Neutrophil (primary cell): ENCODE results near the gene GCC1.

Source experiments
- H3K27ac ChIP-seq: fragments of 200-600 bp; sonication (generic); 2 replicates; pipeline ENCODE4 v1.5.1; 2016; ENCODE audit warnings: mild to moderate bottlenecking, moderate library complexity
- H3K27me3 ChIP-seq: fragments of 200-600 bp; sonication (generic); 2 replicates; pipeline ENCODE4 v1.6.0; 2016; ENCODE audit warnings: mild to moderate bottlenecking
- H3K36me3 ChIP-seq: fragments of 200-600 bp; sonication (generic); 2 replicates; pipeline ENCODE4 v1.5.1; 2017
- H3K4me1 ChIP-seq, 2 experiments: fragments of 200-600 bp in 1 of 2; sonication (generic) in 1 of 2; 1 replicate in 1 of 2; 2 replicates in 1 of 2; pipeline versions ENCODE4 v1.5.1 to v1.6.1; 2013 to 2016; ENCODE audit warnings: low read depth in 1 of 2, low read length in 1 of 2, mild to moderate bottlenecking in 1 of 2, moderate library complexity in 1 of 2; ENCODE audit not compliant: control insufficient read depth in 1 of 2, insufficient read depth in 1 of 2
- H3K4me3 ChIP-seq, 2 experiments: fragments of 200-600 bp in 1 of 2; sonication (generic) in 1 of 2; 1 replicate in 1 of 2; 2 replicates in 1 of 2; pipeline ENCODE4 v1.5.1; 2013 to 2016; ENCODE audit warnings: low read depth in 1 of 2, low read length in 1 of 2, mild to moderate bottlenecking in 1 of 2, moderate library complexity in 1 of 2
- H3K9me3 ChIP-seq: fragments of 200-600 bp; sonication (generic); 2 replicates; pipeline ENCODE4 v1.5.1; 2016
- TF ChIP-seq, protein P1 (sequence below): fragments of 200-600 bp; sonication (generic); IDR thresholded peaks from 2 replicates; pipeline ENCODE4 v1.5.1; 2016; ENCODE audit warnings: antibody characterized with exemption

Gene GCC1, protein sequence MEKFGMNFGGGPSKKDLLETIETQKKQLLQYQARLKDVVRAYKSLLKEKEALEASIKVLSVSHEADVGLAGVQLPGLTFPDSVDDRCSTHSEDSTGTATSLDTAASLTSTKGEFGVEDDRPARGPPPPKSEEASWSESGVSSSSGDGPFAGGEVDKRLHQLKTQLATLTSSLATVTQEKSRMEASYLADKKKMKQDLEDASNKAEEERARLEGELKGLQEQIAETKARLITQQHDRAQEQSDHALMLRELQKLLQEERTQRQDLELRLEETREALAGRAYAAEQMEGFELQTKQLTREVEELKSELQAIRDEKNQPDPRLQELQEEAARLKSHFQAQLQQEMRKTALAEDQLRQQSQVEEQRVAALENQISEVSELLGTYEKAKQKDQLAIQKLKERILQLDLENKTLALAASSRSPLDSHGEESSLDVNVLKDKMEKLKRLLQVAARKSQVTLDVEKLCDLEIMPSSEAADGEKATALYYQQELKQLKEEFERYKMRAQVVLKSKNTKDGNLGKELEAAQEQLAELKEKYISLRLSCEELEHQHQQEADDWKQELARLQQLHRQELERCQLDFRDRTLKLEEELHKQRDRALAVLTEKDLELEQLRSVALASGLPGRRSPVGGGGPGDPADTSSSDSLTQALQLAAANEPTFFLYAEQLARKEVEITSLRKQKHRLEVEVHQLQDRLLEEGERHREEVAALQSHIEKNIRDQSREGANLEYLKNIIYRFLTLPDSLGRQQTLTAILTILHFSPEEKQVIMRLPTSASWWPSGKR

DNA sequence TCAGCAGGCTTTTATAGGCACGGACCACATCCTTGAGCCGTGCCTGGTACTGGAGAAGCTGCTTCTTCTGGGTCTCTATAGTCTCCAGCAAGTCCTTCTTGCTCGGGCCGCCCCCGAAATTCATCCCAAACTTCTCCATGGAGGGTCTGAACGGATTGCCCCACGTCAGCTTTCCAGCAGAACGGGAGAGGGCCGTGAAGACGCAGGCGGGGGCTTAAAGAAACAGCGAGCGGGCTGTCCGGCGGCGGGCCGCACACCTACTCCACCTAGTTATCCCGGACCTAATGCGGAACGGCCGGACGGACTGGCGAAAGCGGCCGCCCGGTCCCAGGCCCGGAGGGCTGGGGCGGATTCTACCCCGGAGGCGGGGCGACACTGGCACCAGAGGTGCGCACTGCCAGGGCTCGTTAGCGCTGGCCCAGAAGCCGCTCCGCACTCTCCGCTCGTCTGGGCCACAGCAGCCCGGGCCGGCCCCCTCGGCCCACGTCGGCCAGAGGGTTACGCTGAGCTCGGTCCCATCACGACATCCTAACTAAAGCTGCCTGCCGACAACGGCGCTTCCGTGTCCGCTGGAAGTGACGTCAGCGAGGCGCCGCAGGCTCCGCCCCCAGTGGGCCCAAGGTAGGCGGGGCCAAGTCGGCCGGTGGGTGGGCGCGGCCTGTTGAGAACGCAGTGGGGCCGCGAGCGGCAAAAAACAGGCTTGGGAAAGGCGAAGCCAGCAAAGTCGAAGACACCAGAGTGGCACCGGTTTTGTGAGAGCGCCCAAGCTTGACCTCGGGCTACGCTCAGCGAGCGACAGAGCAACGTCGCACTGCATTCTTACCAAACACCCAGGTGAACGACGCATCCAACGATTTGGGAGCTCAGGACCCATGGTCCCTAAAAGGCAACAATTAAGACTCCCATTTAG is at the start of gene GCC1:
Gene GCC1 (minus strand): TSS at position 553 of the 910 bp plus-strand sequence. CDS start 414 bp downstream, at position 139.
- no peaks in the 10 kb centered on the region for H3K9me3 ChIP-seq
- H3K27ac ChIP-seq, result peak within 1 kb of the TSS; percentile 95
- no peaks in the 10 kb centered on the region for H3K27me3 ChIP-seq
- H3K36me3 ChIP-seq, result peaks cover 30% of the 10 kb centered on the region
- peak within 1 kb of the TSS; percentile 72 to 92 for H3K4me3 ChIP-seq
- peaks cover 51 to 57% of the 10 kb centered on the region in 2 experiments for H3K4me1 ChIP-seq
- TF ChIP-seq, protein P1, sequence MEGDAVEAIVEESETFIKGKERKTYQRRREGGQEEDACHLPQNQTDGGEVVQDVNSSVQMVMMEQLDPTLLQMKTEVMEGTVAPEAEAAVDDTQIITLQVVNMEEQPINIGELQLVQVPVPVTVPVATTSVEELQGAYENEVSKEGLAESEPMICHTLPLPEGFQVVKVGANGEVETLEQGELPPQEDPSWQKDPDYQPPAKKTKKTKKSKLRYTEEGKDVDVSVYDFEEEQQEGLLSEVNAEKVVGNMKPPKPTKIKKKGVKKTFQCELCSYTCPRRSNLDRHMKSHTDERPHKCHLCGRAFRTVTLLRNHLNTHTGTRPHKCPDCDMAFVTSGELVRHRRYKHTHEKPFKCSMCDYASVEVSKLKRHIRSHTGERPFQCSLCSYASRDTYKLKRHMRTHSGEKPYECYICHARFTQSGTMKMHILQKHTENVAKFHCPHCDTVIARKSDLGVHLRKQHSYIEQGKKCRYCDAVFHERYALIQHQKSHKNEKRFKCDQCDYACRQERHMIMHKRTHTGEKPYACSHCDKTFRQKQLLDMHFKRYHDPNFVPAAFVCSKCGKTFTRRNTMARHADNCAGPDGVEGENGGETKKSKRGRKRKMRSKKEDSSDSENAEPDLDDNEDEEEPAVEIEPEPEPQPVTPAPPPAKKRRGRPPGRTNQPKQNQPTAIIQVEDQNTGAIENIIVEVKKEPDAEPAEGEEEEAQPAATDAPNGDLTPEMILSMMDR, result peak; percentile 26

- no peak overlapping the region for H3K27ac ChIP-seq
- H3K9me3 ChIP-seq, result no peaks in the 10 kb centered on the region
- TF ChIP-seq, protein P1, result no peak
Measured at GRCh38 chr7:127632276-127632910, 47.0 kb upstream of the GCC1 start.

GRCh38 chr7:127629268-127629854 is 44.0 kb upstream of the GCC1 start:
- Histone ChIP-seq H3K36me3 (no peaks in the 10 kb centered on the region), H3K4me3 (no peak overlapping the region), H3K27me3 (peaks cover 11% of the 10 kb centered on the region), H3K4me1 (no peaks in the 10 kb centered on the region), H3K9me3 (no peaks in the 10 kb centered on the region), H3K27ac (no peak overlapping the region)
- TF ChIP-seq, protein P1, result no peak

More at GRCh38 chr7:127632276-127632910, 47.0 kb upstream of the GCC1 start:
- Histone ChIP-seq H3K4me3 (no peak overlapping the region), H3K36me3 (no peaks in the 10 kb centered on the region), H3K27me3 (no peaks in the 10 kb centered on the region), H3K4me1 (no peaks in the 10 kb centered on the region)

DNA sequence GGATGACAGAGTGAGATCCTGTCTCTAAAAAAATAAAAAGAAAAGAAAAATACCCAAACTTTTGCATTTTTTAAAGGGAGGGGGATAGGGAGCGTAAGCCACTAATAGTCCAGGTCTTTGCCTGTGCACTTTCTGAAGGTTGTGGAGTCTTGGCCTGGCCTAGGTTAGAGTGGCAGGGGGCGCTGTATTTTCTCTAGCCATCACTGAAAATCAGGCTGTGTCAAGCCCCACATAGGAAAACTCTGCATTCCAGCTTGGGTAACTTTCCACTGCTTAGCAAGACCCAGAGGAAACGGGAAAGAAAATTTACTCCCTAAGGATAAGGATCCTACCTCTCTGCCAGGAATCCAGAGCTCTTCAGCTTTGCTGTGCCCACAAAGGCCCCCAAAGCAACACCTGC is 43.0 kb upstream of the GCC1 start:
- H3K4me3 ChIP-seq, result no peak overlapping the region
- TF ChIP-seq, protein P1, result no peak
- H3K4me1 ChIP-seq, result no peaks in the 10 kb centered on the region
- H3K9me3 ChIP-seq, result no peaks in the 10 kb centered on the region
- no peaks in the 10 kb centered on the region for H3K36me3 ChIP-seq
- H3K27ac ChIP-seq, result no peak overlapping the region
- peaks cover 18% of the 10 kb centered on the region for H3K27me3 ChIP-seq
